GM23338 (cell line): ENCODE results near the gene CAAP1. TPM values are rescaled to one million over a fixed set of nuclear protein-coding genes. Genes with fewer than 3 reads are reported as not detected.
A peak's percentile ranks its signal among the peaks of the same experiment; 100 is the strongest.

Experiments used
- ATAC-seq: fragments of 200-7000 bp; cut with Tn5 transposase; 3 replicates; pipeline ENCODE4 v1.9.1; 2020
- DNase-seq: peaks from one replicate; pipeline ENCODE4 v3.0.0-alpha.2; 2015; ENCODE audit warnings: low spot score
- H2AFZ ChIP-seq: fragments of 200-600 bp; sonication (generic); 2 replicates; pipeline ENCODE4 v1.8.0; 2016; ENCODE audit warnings: antibody characterized with exemption, mild to moderate bottlenecking, moderate library complexity
- H3F3A ChIP-seq: fragments of 200-600 bp; sonication (generic); replicated peaks from 2 replicates; pipeline ENCODE4 v1.8.0; 2017; ENCODE audit warnings: antibody characterized with exemption, mixed run types, low read depth
- H3K27ac ChIP-seq: fragments of 200-600 bp; sonication (generic); 2 replicates; pipeline ENCODE4 v1.6.1; 2016; ENCODE audit warnings: low read depth
- H3K27me3 ChIP-seq: fragments of 200-600 bp; sonication (generic); 2 replicates; pipeline ENCODE4 v1.8.0; 2016; ENCODE audit warnings: mild to moderate bottlenecking, mixed run types, moderate library complexity; ENCODE audit not compliant: insufficient read depth
- H3K36me3 ChIP-seq: fragments of 200-600 bp; sonication (generic); 2 replicates; pipeline ENCODE4 v1.8.0; 2016; ENCODE audit warnings: mild to moderate bottlenecking; ENCODE audit not compliant: insufficient read depth
- H3K4me1 ChIP-seq: fragments of 200-600 bp; sonication (generic); 2 replicates; pipeline ENCODE4 v1.8.0; 2016; ENCODE audit warnings: mild to moderate bottlenecking, moderate library complexity; ENCODE audit not compliant: insufficient read depth
- H3K4me2 ChIP-seq: fragments of 200-600 bp; sonication (generic); 2 replicates; pipeline ENCODE4 v1.7.1; 2017; ENCODE audit warnings: mixed run types
- H3K4me3 ChIP-seq: fragments of 200-600 bp; sonication (generic); 2 replicates; pipeline ENCODE4 v1.6.1; 2016; ENCODE audit warnings: mixed run types
- H3K79me2 ChIP-seq: fragments of 200-600 bp; sonication (generic); replicated peaks from 2 replicates; pipeline ENCODE4 v1.8.0; 2017; ENCODE audit warnings: mild to moderate bottlenecking; ENCODE audit not compliant: insufficient read depth
- H3K9me2 ChIP-seq: fragments of 200-600 bp; sonication (generic); 2 replicates; pipeline ENCODE4 v1.8.0; 2017; ENCODE audit not compliant: insufficient read depth
- H4K20me1 ChIP-seq: fragments of 200-600 bp; sonication (generic); replicated peaks from 2 replicates; pipeline ENCODE4 v1.8.0; 2017; ENCODE audit warnings: mild to moderate bottlenecking; ENCODE audit not compliant: insufficient read depth
- H3K27ac Mint-ChIP-seq: 2 replicates; pipeline ENCODE4 v1.8.0; 2020; ENCODE audit warnings: inconsistent platforms, mild to moderate bottlenecking, moderate library complexity, mixed read lengths
- H3K27me3 Mint-ChIP-seq: 3 replicates; pipeline ENCODE4 v1.8.0; 2022; ENCODE audit warnings: low read depth, mild to moderate bottlenecking, moderate library complexity, mixed read lengths, inconsistent platforms; ENCODE audit not compliant: insufficient read depth, poor library complexity
- H3K36me3 Mint-ChIP-seq: 3 replicates; pipeline ENCODE4 v1.8.0; 2021; ENCODE audit warnings: low read depth, mild to moderate bottlenecking, inconsistent platforms, moderate library complexity, mixed read lengths
- H3K4me1 Mint-ChIP-seq: 3 replicates; pipeline ENCODE4 v1.8.0; 2020; ENCODE audit warnings: mild to moderate bottlenecking, inconsistent platforms, mixed read lengths
- H3K4me3 Mint-ChIP-seq: 3 replicates; pipeline ENCODE4 v1.8.0; 2021; ENCODE audit warnings: moderate library complexity, mild to moderate bottlenecking, inconsistent platforms, mixed read lengths
- H3K9me3 Mint-ChIP-seq: 3 replicates; pipeline ENCODE4 v1.8.0; 2020; ENCODE audit warnings: moderate library complexity, mild to moderate bottlenecking, inconsistent platforms, mixed read lengths
- CREB1 ChIP-seq: fragments of 250-450 bp; sonication (Bioruptor Pico); IDR thresholded peaks from 2 replicates; pipeline ENCODE4 v1.5.0; 2020; ENCODE audit warnings: low read depth, mild to moderate bottlenecking, moderate library complexity
- EZH2 ChIP-seq: fragments of 200-600 bp; sonication (generic); IDR thresholded peaks from one replicate; pipeline ENCODE4 v1.8.0; 2017; ENCODE audit warnings: antibody characterized with exemption, mild to moderate bottlenecking, low read depth; ENCODE audit not compliant: unreplicated experiment
- EZH2phosphoT487 ChIP-seq: fragments of 200-600 bp; sonication (generic); IDR thresholded peaks from one replicate; pipeline ENCODE4 v1.8.1; 2018; ENCODE audit warnings: antibody characterized with exemption; ENCODE audit not compliant: unreplicated experiment
- JUNB ChIP-seq: IDR thresholded peaks from one replicate; pipeline ENCODE4 v1.6.1; 2016; ENCODE audit warnings: antibody characterized with exemption; ENCODE audit not compliant: unreplicated experiment
- NANOG ChIP-seq: IDR thresholded peaks from 2 replicates; pipeline ENCODE4 v1.6.1; 2016; ENCODE audit warnings: antibody characterized with exemption, borderline replicate concordance
- POLR2AphosphoS5 ChIP-seq: IDR thresholded peaks from 2 replicates; pipeline ENCODE4 v1.6.1; 2016; ENCODE audit warnings: antibody characterized with exemption, low read depth
- STAT1 ChIP-seq: IDR thresholded peaks from one replicate; pipeline ENCODE4 v1.6.1; 2016; ENCODE audit warnings: antibody characterized with exemption; ENCODE audit not compliant: unreplicated experiment
- ZNF114 ChIP-seq: fragments of 250-450 bp; sonication (Bioruptor Pico); IDR thresholded peaks from 2 replicates; pipeline ENCODE4 v1.5.0; 2020; ENCODE audit warnings: mild to moderate bottlenecking, moderate library complexity
- ZNF331 ChIP-seq: fragments of 250-450 bp; sonication (Bioruptor Pico); IDR thresholded peaks from 2 replicates; pipeline ENCODE4 v1.5.0; 2020; ENCODE audit warnings: low read depth, mild to moderate bottlenecking, moderate library complexity
- polyA plus RNA-seq: library from polyadenylated mRNA; unstranded; fragments of >200 nt; fragmentation: Nextera tagmentation; extraction: Ambion mirVana; gene quantifications from 2 replicates; pipeline ENCODE4 v1.2.1, GENCODE V29; 2016
- total RNA-seq: library from RNA; depleted of rRNA; stranded (reverse); fragments of >200 nt; shearing (Covaris generic); gene quantifications from 2 replicates; pipeline ENCODE4 v1.2.3, GENCODE V29; 2014
- TF ChIP-seq, protein P1 (sequence below), 2 experiments: fragments of 200-600 bp in 1 of 2; sonication (generic) in 1 of 2; conservative IDR thresholded peaks; 2 replicates each; pipeline versions ENCODE4 v1.5.1 to v1.6.1; 2016 to 2017; ENCODE audit warnings: antibody characterized with exemption in 2 of 2, low read depth in 2 of 2, mild to moderate bottlenecking in 2 of 2, moderate library complexity in 1 of 2
- TF ChIP-seq, protein P2 (sequence below): IDR thresholded peaks from 2 replicates; pipeline ENCODE4 v1.6.1; 2016; ENCODE audit warnings: antibody characterized with exemption
- TF ChIP-seq, protein P3 (sequence below): fragments of 250-450 bp; sonication (Bioruptor Pico); IDR thresholded peaks from 2 replicates; pipeline ENCODE4 v1.5.0; 2020; ENCODE audit warnings: mild to moderate bottlenecking, moderate library complexity

Gene CAAP1
- total and polyA plus RNA-seq, 2 experiments from 2014 or later, result 47.9 to 59.7 TPM

DNA sequence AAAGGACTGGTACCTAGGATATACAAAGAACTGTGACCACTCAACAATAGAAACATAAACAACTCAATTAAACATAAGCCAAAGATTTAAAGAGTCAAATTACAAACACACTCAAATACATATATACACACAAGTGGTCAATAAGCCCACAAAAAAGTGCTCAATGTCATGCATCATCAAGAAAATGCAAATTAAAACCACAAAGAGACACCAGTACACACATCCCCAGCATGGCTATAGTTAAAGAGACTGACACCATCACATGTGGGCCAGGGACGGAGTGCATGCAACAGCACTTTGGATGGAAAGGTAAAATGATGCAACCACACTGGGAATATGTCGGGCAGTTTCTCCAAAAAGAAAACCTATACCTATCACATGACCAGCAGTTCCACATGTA, 89.7 kb downstream of the CAAP1 start:
- no peak overlapping the region for H3K4me3 ChIP-seq
- H3K4me2 ChIP-seq, result no peak overlapping the region
- H3K4me1 Mint-ChIP-seq, result peaks cover 14% of the 10 kb centered on the region
- H3K27ac ChIP-seq, result no peak overlapping the region
- H3K27me3 Mint-ChIP-seq, result peaks cover 3% of the 10 kb centered on the region
- no peaks in the 10 kb centered on the region for H3K36me3 ChIP-seq
- no peak for ATAC-seq
- TF ChIP-seq POLR2AphosphoS5 (no peak), NANOG (no peak)
- H4K20me1 ChIP-seq, result no peaks in the 10 kb centered on the region
- no peaks in the 10 kb centered on the region for H3K27me3 ChIP-seq
- no peaks in the 10 kb centered on the region for H3F3A ChIP-seq
- H3K36me3 Mint-ChIP-seq, result no peaks in the 10 kb centered on the region
- 0 out of 2 replicates have a peak overlapping the region, but pooled peaks have one; percentile 3 for H2AFZ ChIP-seq
- H3K4me1 ChIP-seq, result peaks cover 25% of the 10 kb centered on the region
- H3K79me2 ChIP-seq, result no peaks in the 10 kb centered on the region
- H3K9me3 Mint-ChIP-seq, result no peaks in the 10 kb centered on the region
- DNase-seq, result no peak
- no peak overlapping the region for H3K4me3 Mint-ChIP-seq
- 0 out of 2 replicates have a peak, but pooled peaks cover 3% of the 10 kb centered on the region for H3K9me2 ChIP-seq
- H3K27ac Mint-ChIP-seq, result 0 out of 2 replicates have a peak overlapping the region, but pooled peaks have one; percentile 19

DNA sequence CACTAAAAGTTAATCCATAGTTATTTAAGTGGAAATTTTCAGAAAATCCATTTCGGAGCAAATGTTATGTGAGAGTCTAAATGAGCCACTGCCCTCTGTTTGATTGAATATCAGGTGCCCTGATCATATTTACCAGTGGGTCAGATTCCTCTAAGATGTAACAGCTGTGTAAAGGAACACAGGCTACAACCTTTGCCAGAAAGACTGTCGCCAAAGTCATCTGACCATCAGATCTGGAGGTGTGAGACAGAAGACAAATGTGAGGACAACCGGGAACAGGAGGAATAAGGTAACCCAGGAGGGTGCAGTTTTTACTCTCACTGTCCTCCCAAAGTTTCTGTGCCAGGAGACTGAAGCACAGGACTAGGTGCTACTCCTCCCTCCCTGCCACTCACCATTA, 90.8 kb downstream of the CAAP1 start:
- Histone ChIP-seq H3K79me2 (no peaks in the 10 kb centered on the region), H3K4me1 (peaks cover 25% of the 10 kb centered on the region), H3K27ac (no peak overlapping the region), H3K9me2 (0 out of 2 replicates have a peak, but pooled peaks cover 3% of the 10 kb centered on the region), H2AFZ (peak overlapping the region; percentile 72; the same call in 1 of the 2 replicates), H3K27me3 (no peaks in the 10 kb centered on the region), H4K20me1 (no peaks in the 10 kb centered on the region), H3K4me3 (no peak overlapping the region), H3K36me3 (no peaks in the 10 kb centered on the region), H3F3A (no peaks in the 10 kb centered on the region), H3K4me2 (no peak overlapping the region)
- H3K4me3 Mint-ChIP-seq, result no peak overlapping the region
- ATAC-seq (no peak), DNase-seq (no peak)
- H3K27me3 Mint-ChIP-seq, result peaks cover 3% of the 10 kb centered on the region
- H3K9me3 Mint-ChIP-seq, result no peaks in the 10 kb centered on the region
- no peaks in the 10 kb centered on the region for H3K36me3 Mint-ChIP-seq
- H3K27ac Mint-ChIP-seq, result no peak overlapping the region
- H3K4me1 Mint-ChIP-seq, result peaks cover 14% of the 10 kb centered on the region
- TF ChIP-seq, protein P1, sequence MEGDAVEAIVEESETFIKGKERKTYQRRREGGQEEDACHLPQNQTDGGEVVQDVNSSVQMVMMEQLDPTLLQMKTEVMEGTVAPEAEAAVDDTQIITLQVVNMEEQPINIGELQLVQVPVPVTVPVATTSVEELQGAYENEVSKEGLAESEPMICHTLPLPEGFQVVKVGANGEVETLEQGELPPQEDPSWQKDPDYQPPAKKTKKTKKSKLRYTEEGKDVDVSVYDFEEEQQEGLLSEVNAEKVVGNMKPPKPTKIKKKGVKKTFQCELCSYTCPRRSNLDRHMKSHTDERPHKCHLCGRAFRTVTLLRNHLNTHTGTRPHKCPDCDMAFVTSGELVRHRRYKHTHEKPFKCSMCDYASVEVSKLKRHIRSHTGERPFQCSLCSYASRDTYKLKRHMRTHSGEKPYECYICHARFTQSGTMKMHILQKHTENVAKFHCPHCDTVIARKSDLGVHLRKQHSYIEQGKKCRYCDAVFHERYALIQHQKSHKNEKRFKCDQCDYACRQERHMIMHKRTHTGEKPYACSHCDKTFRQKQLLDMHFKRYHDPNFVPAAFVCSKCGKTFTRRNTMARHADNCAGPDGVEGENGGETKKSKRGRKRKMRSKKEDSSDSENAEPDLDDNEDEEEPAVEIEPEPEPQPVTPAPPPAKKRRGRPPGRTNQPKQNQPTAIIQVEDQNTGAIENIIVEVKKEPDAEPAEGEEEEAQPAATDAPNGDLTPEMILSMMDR (conservative IDR thresholded peaks at IDR 0.05; ENCODE audit: low read depth in 2 of 2), result no peak
- TF ChIP-seq JUNB (no peak), NANOG (no peak), ZNF331 (CRISPR knock-in tag) (no peak), ZNF114 (CRISPR knock-in tag) (no peak), EZH2phosphoT487 (no peak), EZH2 (no peak), CREB1 (CRISPR knock-in tag) (no peak), POLR2AphosphoS5 (no peak), STAT1 (no peak)
- TF ChIP-seq, protein P2, sequence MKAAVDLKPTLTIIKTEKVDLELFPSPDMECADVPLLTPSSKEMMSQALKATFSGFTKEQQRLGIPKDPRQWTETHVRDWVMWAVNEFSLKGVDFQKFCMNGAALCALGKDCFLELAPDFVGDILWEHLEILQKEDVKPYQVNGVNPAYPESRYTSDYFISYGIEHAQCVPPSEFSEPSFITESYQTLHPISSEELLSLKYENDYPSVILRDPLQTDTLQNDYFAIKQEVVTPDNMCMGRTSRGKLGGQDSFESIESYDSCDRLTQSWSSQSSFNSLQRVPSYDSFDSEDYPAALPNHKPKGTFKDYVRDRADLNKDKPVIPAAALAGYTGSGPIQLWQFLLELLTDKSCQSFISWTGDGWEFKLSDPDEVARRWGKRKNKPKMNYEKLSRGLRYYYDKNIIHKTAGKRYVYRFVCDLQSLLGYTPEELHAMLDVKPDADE, result no peak
- TF ChIP-seq, protein P3, sequence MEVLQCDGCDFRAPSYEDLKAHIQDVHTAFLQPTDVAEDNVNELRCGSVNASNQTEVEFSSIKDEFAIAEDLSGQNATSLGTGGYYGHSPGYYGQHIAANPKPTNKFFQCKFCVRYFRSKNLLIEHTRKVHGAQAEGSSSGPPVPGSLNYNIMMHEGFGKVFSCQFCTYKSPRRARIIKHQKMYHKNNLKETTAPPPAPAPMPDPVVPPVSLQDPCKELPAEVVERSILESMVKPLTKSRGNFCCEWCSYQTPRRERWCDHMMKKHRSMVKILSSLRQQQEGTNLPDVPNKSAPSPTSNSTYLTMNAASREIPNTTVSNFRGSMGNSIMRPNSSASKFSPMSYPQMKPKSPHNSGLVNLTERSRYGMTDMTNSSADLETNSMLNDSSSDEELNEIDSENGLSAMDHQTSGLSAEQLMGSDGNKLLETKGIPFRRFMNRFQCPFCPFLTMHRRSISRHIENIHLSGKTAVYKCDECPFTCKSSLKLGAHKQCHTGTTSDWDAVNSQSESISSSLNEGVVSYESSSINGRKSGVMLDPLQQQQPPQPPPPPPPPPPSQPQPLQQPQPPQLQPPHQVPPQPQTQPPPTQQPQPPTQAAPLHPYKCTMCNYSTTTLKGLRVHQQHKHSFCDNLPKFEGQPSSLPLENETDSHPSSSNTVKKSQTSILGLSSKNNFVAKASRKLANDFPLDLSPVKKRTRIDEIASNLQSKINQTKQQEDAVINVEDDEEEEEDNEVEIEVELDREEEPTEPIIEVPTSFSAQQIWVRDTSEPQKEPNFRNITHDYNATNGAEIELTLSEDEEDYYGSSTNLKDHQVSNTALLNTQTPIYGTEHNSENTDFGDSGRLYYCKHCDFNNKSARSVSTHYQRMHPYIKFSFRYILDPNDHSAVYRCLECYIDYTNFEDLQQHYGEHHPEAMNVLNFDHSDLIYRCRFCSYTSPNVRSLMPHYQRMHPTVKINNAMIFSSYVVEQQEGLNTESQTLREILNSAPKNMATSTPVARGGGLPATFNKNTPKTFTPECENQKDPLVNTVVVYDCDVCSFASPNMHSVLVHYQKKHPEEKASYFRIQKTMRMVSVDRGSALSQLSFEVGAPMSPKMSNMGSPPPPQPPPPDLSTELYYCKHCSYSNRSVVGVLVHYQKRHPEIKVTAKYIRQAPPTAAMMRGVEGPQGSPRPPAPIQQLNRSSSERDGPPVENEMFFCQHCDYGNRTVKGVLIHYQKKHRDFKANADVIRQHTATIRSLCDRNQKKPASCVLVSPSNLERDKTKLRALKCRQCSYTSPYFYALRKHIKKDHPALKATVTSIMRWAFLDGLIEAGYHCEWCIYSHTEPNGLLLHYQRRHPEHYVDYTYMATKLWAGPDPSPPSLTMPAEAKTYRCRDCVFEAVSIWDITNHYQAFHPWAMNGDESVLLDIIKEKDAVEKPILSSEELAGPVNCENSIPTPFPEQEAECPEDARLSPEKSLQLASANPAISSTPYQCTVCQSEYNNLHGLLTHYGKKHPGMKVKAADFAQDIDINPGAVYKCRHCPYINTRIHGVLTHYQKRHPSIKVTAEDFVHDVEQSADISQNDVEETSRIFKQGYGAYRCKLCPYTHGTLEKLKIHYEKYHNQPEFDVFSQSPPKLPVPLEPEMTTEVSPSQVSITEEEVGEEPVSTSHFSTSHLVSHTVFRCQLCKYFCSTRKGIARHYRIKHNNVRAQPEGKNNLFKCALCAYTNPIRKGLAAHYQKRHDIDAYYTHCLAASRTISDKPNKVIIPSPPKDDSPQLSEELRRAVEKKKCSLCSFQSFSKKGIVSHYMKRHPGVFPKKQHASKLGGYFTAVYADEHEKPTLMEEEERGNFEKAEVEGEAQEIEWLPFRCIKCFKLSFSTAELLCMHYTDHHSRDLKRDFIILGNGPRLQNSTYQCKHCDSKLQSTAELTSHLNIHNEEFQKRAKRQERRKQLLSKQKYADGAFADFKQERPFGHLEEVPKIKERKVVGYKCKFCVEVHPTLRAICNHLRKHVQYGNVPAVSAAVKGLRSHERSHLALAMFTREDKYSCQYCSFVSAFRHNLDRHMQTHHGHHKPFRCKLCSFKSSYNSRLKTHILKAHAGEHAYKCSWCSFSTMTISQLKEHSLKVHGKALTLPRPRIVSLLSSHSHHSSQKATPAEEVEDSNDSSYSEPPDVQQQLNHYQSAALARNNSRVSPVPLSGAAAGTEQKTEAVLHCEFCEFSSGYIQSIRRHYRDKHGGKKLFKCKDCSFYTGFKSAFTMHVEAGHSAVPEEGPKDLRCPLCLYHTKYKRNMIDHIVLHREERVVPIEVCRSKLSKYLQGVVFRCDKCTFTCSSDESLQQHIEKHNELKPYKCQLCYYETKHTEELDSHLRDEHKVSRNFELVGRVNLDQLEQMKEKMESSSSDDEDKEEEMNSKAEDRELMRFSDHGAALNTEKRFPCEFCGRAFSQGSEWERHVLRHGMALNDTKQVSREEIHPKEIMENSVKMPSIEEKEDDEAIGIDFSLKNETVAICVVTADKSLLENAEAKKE (CRISPR knock-in tag), result no peak
